ENCODE results near the gene TRABD2B.

The TRABD2B gene

GRCh38 chr1:47972864-47973432 is 24.2 kb downstream of the TRABD2B start:
- no peak overlapping the region for H3K18ac ChIP-seq (ENCODE audit: low read length)
- no peak overlapping the region for H2BK5ac ChIP-seq (ENCODE audit: low read length)
- H3K23ac ChIP-seq (ENCODE audit: low read depth, low read length, poor library complexity), result no peak overlapping the region
- H2BK15ac ChIP-seq (ENCODE audit: low read length), result no peak overlapping the region
- no peaks in the 10 kb centered on the region for H3K36me3 ChIP-seq (replicated peaks in 1 of 2; ENCODE audit: control insufficient read depth in 2 of 2, insufficient read depth in 2 of 2, low read length in 2 of 2)
- H3K4ac ChIP-seq (ENCODE audit: low read length), result no peak overlapping the region
- no peak overlapping the region for H2AK5ac ChIP-seq (ENCODE audit: low read depth, low read length)
- H4K91ac ChIP-seq (ENCODE audit: low read depth, low read length, poor library complexity), result no peak overlapping the region
- no peak for DNase-seq (ENCODE audit: low spot score)
- no CpG with 5 or more reads among the region's 4 CpGs for WGBS, 2 donors (ENCODE audit: extremely low coverage in 2 of 2, insufficient read length in 2 of 2, insufficient replicate concordance in 1 of 2)
- H3K9ac ChIP-seq (ENCODE audit: low read depth, low read length, poor library complexity), result no peak overlapping the region
- no peak overlapping the region for H3K4me2 ChIP-seq (ENCODE audit: insufficient read depth, low read length, poor library complexity, severe bottlenecking)
- no peaks in the 10 kb centered on the region for H3K79me1 ChIP-seq (ENCODE audit: low read depth, low read length)
- no peak overlapping the region for H4K8ac ChIP-seq (ENCODE audit: low read depth, low read length)
- no peak overlapping the region for H2BK120ac ChIP-seq (ENCODE audit: low read depth, low read length)
- no peak overlapping the region for H3K14ac ChIP-seq (ENCODE audit: low read length)
- no peak overlapping the region for H2AFZ ChIP-seq (ENCODE audit: low read length)
- H3K9me3 ChIP-seq (replicated peaks in 1 of 2; ENCODE audit: control insufficient read depth in 2 of 2, insufficient read depth in 1 of 2, low read depth in 1 of 2, low read length in 2 of 2), result peaks cover 0 to 2% of the 10 kb centered on the region in 2 donors
- H2BK12ac ChIP-seq (ENCODE audit: low read length), result no peak overlapping the region
- H3K4me1 ChIP-seq (ENCODE audit: control insufficient read depth in 2 of 2, insufficient read depth in 1 of 2, low read depth in 1 of 2, low read length in 2 of 2), result no peaks in the 10 kb centered on the region
- H3K27me3 ChIP-seq (ENCODE audit: control insufficient read depth in 3 of 3, insufficient read depth in 3 of 3, low read depth in 1 of 3, low read length in 3 of 3), result no peaks in the 10 kb centered on the region
- no peak overlapping the region for H3K27ac ChIP-seq (replicated peaks; ENCODE audit: low read length)
- H3K4me3 ChIP-seq (ENCODE audit: low read length in 2 of 2), result no peak overlapping the region

DNA sequence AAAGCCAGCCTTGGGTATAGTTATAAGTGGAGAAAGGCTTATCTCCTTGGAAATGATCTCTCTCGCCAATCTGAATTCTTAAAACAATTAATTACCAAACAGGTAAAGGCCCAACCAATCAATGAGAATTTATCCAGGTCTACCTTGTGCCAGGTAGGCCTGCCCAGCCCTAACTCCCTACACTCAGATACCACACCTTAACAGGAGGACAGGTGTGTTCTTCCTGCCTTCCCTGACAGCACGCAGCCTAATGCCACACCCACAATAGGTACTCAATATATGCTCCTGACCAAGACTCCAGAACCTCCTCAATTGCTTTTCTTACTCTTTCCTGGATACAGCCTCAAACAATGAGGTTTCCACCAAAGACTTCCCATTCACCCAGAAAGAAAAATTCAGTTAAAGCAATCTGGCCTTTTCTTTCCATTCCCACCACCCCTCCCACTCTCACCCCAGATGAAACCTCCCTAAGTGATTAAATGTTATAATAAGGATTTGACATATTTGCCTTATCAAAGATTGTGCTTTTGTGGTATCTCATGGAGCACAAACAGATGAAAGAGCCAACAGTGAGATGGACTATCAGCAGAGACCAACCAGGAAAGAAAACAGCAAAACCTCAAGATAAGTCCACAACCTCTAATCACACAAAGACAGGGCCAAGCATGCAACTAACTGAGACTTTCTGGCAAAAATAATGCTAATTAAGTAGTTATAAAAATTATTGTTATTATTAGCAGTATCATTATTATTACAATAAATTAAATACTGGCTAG is 25.6 kb downstream of the TRABD2B start:
- no peak overlapping the region for H3K23ac ChIP-seq (ENCODE audit: low read depth, low read length, poor library complexity)
- H3K9ac ChIP-seq (ENCODE audit: low read depth, low read length, poor library complexity), result no peak overlapping the region
- no CpG with 5 or more reads among the region's 2 CpGs for WGBS, 2 donors (ENCODE audit: extremely low coverage in 2 of 2, insufficient read length in 2 of 2, insufficient replicate concordance in 1 of 2)
- no peak overlapping the region for H4K91ac ChIP-seq (ENCODE audit: low read depth, low read length, poor library complexity)
- H3K4me1 ChIP-seq (ENCODE audit: control insufficient read depth in 2 of 2, insufficient read depth in 1 of 2, low read depth in 1 of 2, low read length in 2 of 2), result no peaks in the 10 kb centered on the region
- no peak overlapping the region for H3K4me2 ChIP-seq (ENCODE audit: insufficient read depth, low read length, poor library complexity, severe bottlenecking)
- H2AK5ac ChIP-seq (ENCODE audit: low read depth, low read length), result no peak overlapping the region
- H2AFZ ChIP-seq (ENCODE audit: low read length), result no peak overlapping the region
- no peak overlapping the region for H3K4me3 ChIP-seq (ENCODE audit: low read length in 2 of 2)
- H2BK15ac ChIP-seq (ENCODE audit: low read length), result no peak overlapping the region
- DNase-seq (ENCODE audit: low spot score), result no peak
- H2BK12ac ChIP-seq (ENCODE audit: low read length), result no peak overlapping the region
- no peaks in the 10 kb centered on the region for H3K79me1 ChIP-seq (ENCODE audit: low read depth, low read length)
- no peaks in the 10 kb centered on the region for H3K36me3 ChIP-seq (replicated peaks in 1 of 2; ENCODE audit: control insufficient read depth in 2 of 2, insufficient read depth in 2 of 2, low read length in 2 of 2)
- H4K8ac ChIP-seq (ENCODE audit: low read depth, low read length), result no peak overlapping the region
- no peaks in the 10 kb centered on the region for H3K27me3 ChIP-seq (ENCODE audit: control insufficient read depth in 3 of 3, insufficient read depth in 3 of 3, low read depth in 1 of 3, low read length in 3 of 3)
- H3K14ac ChIP-seq (ENCODE audit: low read length), result no peak overlapping the region
- no peak overlapping the region for H2BK120ac ChIP-seq (ENCODE audit: low read depth, low read length)
- H3K9me3 ChIP-seq (replicated peaks in 1 of 2; ENCODE audit: control insufficient read depth in 2 of 2, insufficient read depth in 1 of 2, low read depth in 1 of 2, low read length in 2 of 2), result peaks cover 0 to 2% of the 10 kb centered on the region in 2 donors
- H3K27ac ChIP-seq (replicated peaks; ENCODE audit: low read length), result no peak overlapping the region
- no peak overlapping the region for H3K18ac ChIP-seq (ENCODE audit: low read length)
- H3K4ac ChIP-seq (ENCODE audit: low read length), result no peak overlapping the region
- no peak overlapping the region for H2BK5ac ChIP-seq (ENCODE audit: low read length)

DNA sequence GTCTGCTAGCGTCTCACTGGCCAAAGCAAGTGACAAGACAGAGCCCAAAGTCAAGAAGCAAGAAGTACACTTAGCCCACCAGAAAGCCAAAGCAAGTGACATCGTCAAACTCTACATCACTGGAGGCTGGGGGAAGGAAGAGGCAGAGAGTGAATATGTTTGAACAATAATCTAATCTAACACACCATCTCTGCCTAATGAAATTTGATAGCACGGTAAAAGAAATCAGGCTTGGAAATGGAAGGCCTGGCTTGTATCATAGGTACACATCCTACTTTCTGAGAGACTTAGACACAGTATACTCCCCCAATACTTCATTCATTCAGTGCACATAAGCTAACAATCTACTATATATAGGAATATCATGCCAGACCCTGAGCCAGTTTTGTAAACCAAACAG is 26.3 kb downstream of the TRABD2B start:
- Histone ChIP-seq H3K14ac (ENCODE audit: low read length) (no peak overlapping the region), H2BK15ac (ENCODE audit: low read length) (no peak overlapping the region), H3K4me2 (ENCODE audit: insufficient read depth, low read length, poor library complexity, severe bottlenecking) (no peak overlapping the region), H3K4me1 (ENCODE audit: control insufficient read depth in 2 of 2, insufficient read depth in 1 of 2, low read depth in 1 of 2, low read length in 2 of 2) (no peaks in the 10 kb centered on the region), H3K36me3 (replicated peaks in 1 of 2; ENCODE audit: control insufficient read depth in 2 of 2, insufficient read depth in 2 of 2, low read length in 2 of 2) (no peaks in the 10 kb centered on the region), H2AFZ (ENCODE audit: low read length) (no peak overlapping the region), H3K79me1 (ENCODE audit: low read depth, low read length) (no peaks in the 10 kb centered on the region), H3K9ac (ENCODE audit: low read depth, low read length, poor library complexity) (no peak overlapping the region), H3K27ac (replicated peaks; ENCODE audit: low read length) (no peak overlapping the region), H2BK5ac (ENCODE audit: low read length) (no peak overlapping the region), H2BK120ac (ENCODE audit: low read depth, low read length) (no peak overlapping the region), H2AK5ac (ENCODE audit: low read depth, low read length) (no peak overlapping the region), H2BK12ac (ENCODE audit: low read length) (no peak overlapping the region), H4K8ac (ENCODE audit: low read depth, low read length) (no peak overlapping the region), H3K18ac (ENCODE audit: low read length) (peak overlapping the region; percentile 71), H3K23ac (ENCODE audit: low read depth, low read length, poor library complexity) (no peak overlapping the region), H3K9me3 (replicated peaks in 1 of 2; ENCODE audit: control insufficient read depth in 2 of 2, insufficient read depth in 1 of 2, low read depth in 1 of 2, low read length in 2 of 2) (peaks cover 0 to 2% of the 10 kb centered on the region in 2 donors), H3K4ac (ENCODE audit: low read length) (no peak overlapping the region), H4K91ac (ENCODE audit: low read depth, low read length, poor library complexity) (no peak overlapping the region), H3K27me3 (ENCODE audit: control insufficient read depth in 3 of 3, insufficient read depth in 3 of 3, low read depth in 1 of 3, low read length in 3 of 3) (no peaks in the 10 kb centered on the region), H3K4me3 (ENCODE audit: low read length in 2 of 2) (no peak overlapping the region)
- no CpG with 5 or more reads among the region's 3 CpGs for WGBS, 2 donors (ENCODE audit: extremely low coverage in 2 of 2, insufficient read length in 2 of 2, insufficient replicate concordance in 1 of 2)
- no peak for DNase-seq (ENCODE audit: low spot score)

GRCh38 chr1:47969478-47969877 is 27.7 kb downstream of the TRABD2B start:
- no peak overlapping the region for H3K4ac ChIP-seq (ENCODE audit: low read length)
- H2BK12ac ChIP-seq (ENCODE audit: low read length), result no peak overlapping the region
- H3K36me3 ChIP-seq (replicated peaks in 1 of 2; ENCODE audit: control insufficient read depth in 2 of 2, insufficient read depth in 2 of 2, low read length in 2 of 2), result no peaks in the 10 kb centered on the region
- no peak overlapping the region for H3K27ac ChIP-seq (replicated peaks; ENCODE audit: low read length)
- H2BK120ac ChIP-seq (ENCODE audit: low read depth, low read length), result no peak overlapping the region
- H2BK5ac ChIP-seq (ENCODE audit: low read length), result no peak overlapping the region
- no peak overlapping the region for H2BK15ac ChIP-seq (ENCODE audit: low read length)
- no peak overlapping the region for H3K23ac ChIP-seq (ENCODE audit: low read depth, low read length, poor library complexity)
- no peaks in the 10 kb centered on the region for H3K27me3 ChIP-seq (ENCODE audit: control insufficient read depth in 3 of 3, insufficient read depth in 3 of 3, low read depth in 1 of 3, low read length in 3 of 3)
- no peak overlapping the region for H3K4me2 ChIP-seq (ENCODE audit: insufficient read depth, low read length, poor library complexity, severe bottlenecking)
- H3K14ac ChIP-seq (ENCODE audit: low read length), result no peak overlapping the region
- H3K9me3 ChIP-seq (replicated peaks in 1 of 2; ENCODE audit: control insufficient read depth in 2 of 2, insufficient read depth in 1 of 2, low read depth in 1 of 2, low read length in 2 of 2), result peaks cover 0 to 2% of the 10 kb centered on the region in 2 donors
- H2AFZ ChIP-seq (ENCODE audit: low read length), result no peak overlapping the region
- no peak overlapping the region for H3K4me3 ChIP-seq (ENCODE audit: low read length in 2 of 2)
- no peak overlapping the region for H2AK5ac ChIP-seq (ENCODE audit: low read depth, low read length)
- H3K79me1 ChIP-seq (ENCODE audit: low read depth, low read length), result no peaks in the 10 kb centered on the region
- peaks cover 0 to 1% of the 10 kb centered on the region in 2 donors for H3K4me1 ChIP-seq (ENCODE audit: control insufficient read depth in 2 of 2, insufficient read depth in 1 of 2, low read depth in 1 of 2, low read length in 2 of 2)
- no CpG with 5 or more reads among the region's 3 CpGs for WGBS, 2 donors (ENCODE audit: extremely low coverage in 2 of 2, insufficient read length in 2 of 2, insufficient replicate concordance in 1 of 2)
- H4K8ac ChIP-seq (ENCODE audit: low read depth, low read length), result no peak overlapping the region
- no peak overlapping the region for H3K18ac ChIP-seq (ENCODE audit: low read length)
- no peak overlapping the region for H4K91ac ChIP-seq (ENCODE audit: low read depth, low read length, poor library complexity)
- no peak overlapping the region for H3K9ac ChIP-seq (ENCODE audit: low read depth, low read length, poor library complexity)
- no peak for DNase-seq (ENCODE audit: low spot score)

All from neuronal stem cell (in vitro differentiated cells).